ENCODE measurements around the gene PHYH.

DNA sequence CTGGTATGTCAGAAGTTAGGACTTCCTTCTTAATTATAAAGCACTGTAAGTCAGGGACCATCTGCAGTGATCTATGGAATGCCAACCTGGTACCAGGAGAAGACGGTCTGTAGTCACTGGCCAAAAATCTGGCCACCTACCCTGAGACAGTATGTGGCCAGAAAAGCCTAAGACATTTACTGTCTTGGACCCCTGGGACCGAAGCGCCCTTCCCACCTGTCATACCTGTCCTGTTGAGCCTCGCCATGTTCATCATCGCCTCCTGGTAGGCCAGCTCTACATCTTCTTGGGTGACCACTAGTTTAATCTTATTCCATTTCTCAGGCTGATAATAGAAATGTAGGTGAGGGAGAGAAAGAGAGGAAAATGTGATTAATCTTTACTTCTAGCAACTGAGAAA is 28.3 kb upstream of the PHYH start:
- TF ChIP-seq POLR2A (IDR thresholded peaks at IDR 0.05; ENCODE audit: low read length), result no peak
- TF ChIP-seq GATA1 (IDR thresholded peaks at IDR 0.05; ENCODE audit: low read depth, low read length), result no peak
